ENCODE results near the gene GATAD1. TPM values are rescaled to one million over a fixed set of nuclear protein-coding genes. Genes with fewer than 3 reads are reported as not detected.
"Not testable (repeated sequence)": the region's sequence is repeated elsewhere in the genome, so short reads cannot be mapped to it uniquely, and the experiment has no call there.

The GATAD1 gene
- total RNA-seq, 2 donors from 2014 or later = 47.8 to 69.8 TPM

GRCh38 chr7:92475261-92475770, 28.0 kb downstream of the GATAD1 start:
- 87 to 90% methylated on average over 10 to 12 of the region's 12 CpGs for WGBS, 2 experiments (ENCODE audit: insufficient coverage in 1 of 2, insufficient read length in 1 of 2)
- not testable (repeated sequence) for H3K4me1 ChIP-seq (ENCODE audit: control insufficient read depth, insufficient read depth, low read length); H3K9me3 Mint-ChIP-seq; H3K27me3 Mint-ChIP-seq (ENCODE audit: insufficient read depth); H3K36me3 ChIP-seq (ENCODE audit: control insufficient read depth, insufficient read depth, low read length); H3K36me3 Mint-ChIP-seq (ENCODE audit: low read depth); H3K27ac Mint-ChIP-seq; H3K27ac ChIP-seq (ENCODE audit: low read depth, low read length); H3K9ac ChIP-seq (ENCODE audit: extremely low read depth, low read length, poor library complexity, severe bottlenecking); H3K4me3 ChIP-seq (ENCODE audit: low read length); DNase-seq; H3K27me3 ChIP-seq (ENCODE audit: control insufficient read depth, insufficient read depth, low read length, poor library complexity, severe bottlenecking); H3K9me3 ChIP-seq (ENCODE audit: control insufficient read depth, low read length); H3K4me3 Mint-ChIP-seq
- peaks cover 19% of the 10 kb centered on the region for H3K4me1 Mint-ChIP-seq

DNA sequence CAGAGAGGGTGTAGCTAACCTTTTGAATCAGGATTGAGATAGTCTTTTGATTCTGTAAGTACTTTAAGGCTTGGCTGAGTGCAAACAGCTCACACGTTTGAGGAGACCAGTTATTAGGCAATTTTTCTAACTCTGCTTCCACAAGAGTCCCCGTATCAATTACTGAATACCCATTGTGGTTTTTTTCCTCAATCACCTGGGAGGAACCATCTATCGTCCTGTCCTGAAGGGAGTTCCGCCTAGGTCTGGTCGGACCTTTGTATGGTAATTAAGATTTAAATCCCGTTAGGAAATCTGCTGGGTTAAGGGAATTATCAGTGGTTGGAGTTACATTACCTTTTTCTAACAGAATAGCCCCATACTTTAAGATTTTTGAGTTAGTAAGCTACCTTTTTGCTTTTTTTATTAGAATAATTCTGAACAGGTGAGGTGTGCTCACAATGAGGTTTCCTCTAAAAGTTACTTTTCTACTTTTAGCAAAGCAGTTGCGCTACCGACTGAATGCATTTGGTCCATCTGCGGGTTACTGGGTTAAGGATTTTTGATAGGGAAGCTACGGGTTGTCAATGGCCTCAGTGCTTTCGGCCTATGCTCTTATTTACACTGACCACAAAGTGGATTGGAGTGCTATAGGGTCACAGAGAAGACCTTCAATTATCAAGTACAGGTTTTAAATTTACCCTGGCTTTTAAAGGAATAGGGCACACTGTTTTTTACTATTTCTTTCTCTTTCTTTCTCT, 28.7 kb downstream of the GATAD1 start:
- not testable (repeated sequence) for DNase-seq

DNA sequence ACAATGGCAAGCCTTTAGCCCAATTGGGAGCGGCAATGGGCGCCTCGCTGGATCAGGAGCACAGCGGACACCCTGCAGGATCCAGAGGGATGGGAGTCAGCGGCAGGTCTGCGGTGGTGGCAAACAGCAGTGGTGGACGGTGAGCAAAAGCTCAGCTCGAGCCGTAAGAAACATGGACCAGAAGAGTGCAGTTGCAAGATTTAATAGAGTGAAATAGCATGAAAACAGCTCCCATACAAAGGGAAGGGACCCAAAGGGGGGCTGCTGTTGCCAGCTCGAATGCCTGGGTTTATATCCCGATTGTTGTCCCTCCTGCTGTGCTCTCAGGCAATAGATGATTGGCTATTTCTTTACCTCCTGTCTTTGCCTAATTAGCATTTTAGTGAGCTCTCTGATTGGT, 30.4 kb downstream of the GATAD1 start, which contains the start of gene ERVW-1:
Gene ERVW-1 (minus strand): TSS at position 266 of the 400 bp plus-strand sequence. CDS start 7,565 bp downstream, outside the sequence.
- not testable (repeated sequence) for H3K27me3 ChIP-seq (ENCODE audit: control insufficient read depth, insufficient read depth, low read length, poor library complexity, severe bottlenecking); H3K4me1 ChIP-seq (ENCODE audit: control insufficient read depth, insufficient read depth, low read length); H3K27me3 Mint-ChIP-seq (ENCODE audit: insufficient read depth); H3K9ac ChIP-seq (ENCODE audit: extremely low read depth, low read length, poor library complexity, severe bottlenecking); H3K27ac Mint-ChIP-seq; H3K27ac ChIP-seq (ENCODE audit: low read depth, low read length); H3K36me3 Mint-ChIP-seq (ENCODE audit: low read depth); H3K9me3 ChIP-seq (ENCODE audit: control insufficient read depth, low read length); H3K4me3 ChIP-seq (ENCODE audit: low read length); H3K9me3 Mint-ChIP-seq; H3K4me3 Mint-ChIP-seq; H3K36me3 ChIP-seq (ENCODE audit: control insufficient read depth, insufficient read depth, low read length); DNase-seq
- H3K4me1 Mint-ChIP-seq = peaks cover 19% of the 10 kb centered on the region
- WGBS, 2 experiments (ENCODE audit: insufficient coverage in 1 of 2, insufficient read length in 1 of 2) = 95 to 98% methylated on average over 7 to 11 of the region's 11 CpGs

More for the DNA sequence above, 28.7 kb downstream of the GATAD1 start:
- not testable (repeated sequence) for H3K36me3 ChIP-seq (ENCODE audit: control insufficient read depth, insufficient read depth, low read length); H3K27ac ChIP-seq (ENCODE audit: low read depth, low read length); H3K9ac ChIP-seq (ENCODE audit: extremely low read depth, low read length, poor library complexity, severe bottlenecking); H3K36me3 Mint-ChIP-seq (ENCODE audit: low read depth); H3K4me3 Mint-ChIP-seq; H3K9me3 ChIP-seq (ENCODE audit: control insufficient read depth, low read length); H3K27me3 Mint-ChIP-seq (ENCODE audit: insufficient read depth); H3K4me1 ChIP-seq (ENCODE audit: control insufficient read depth, insufficient read depth, low read length); H3K27me3 ChIP-seq (ENCODE audit: control insufficient read depth, insufficient read depth, low read length, poor library complexity, severe bottlenecking); H3K9me3 Mint-ChIP-seq
- Mint-ChIP-seq H3K4me1 (peaks cover 19% of the 10 kb centered on the region), H3K27ac (peak overlapping the region; percentile 64)
- peak overlapping the region; percentile 23 for H3K4me3 ChIP-seq (ENCODE audit: low read length)
- WGBS, 2 experiments (ENCODE audit: insufficient coverage in 1 of 2, insufficient read length in 1 of 2) = 82 to 85% methylated on average over 8 to 10 of the region's 11 CpGs

- H3K9me3 Mint-ChIP-seq = peaks cover 1% of the 10 kb centered on the region
- H3K36me3 Mint-ChIP-seq (ENCODE audit: low read depth) = no peaks in the 10 kb centered on the region
- H3K36me3 ChIP-seq (ENCODE audit: control insufficient read depth, insufficient read depth, low read length) = no peaks in the 10 kb centered on the region
- H3K4me1 Mint-ChIP-seq = peaks cover 19% of the 10 kb centered on the region
- H3K27me3 Mint-ChIP-seq (ENCODE audit: insufficient read depth) = no peaks in the 10 kb centered on the region
- H3K4me3 ChIP-seq (ENCODE audit: low read length) = no peak overlapping the region
- WGBS, 2 experiments (ENCODE audit: insufficient coverage in 1 of 2, insufficient read length in 1 of 2) = 91 to 97% methylated on average over 6 to 9 of the region's 9 CpGs
- no peak for DNase-seq
- no peak overlapping the region for H3K9ac ChIP-seq (ENCODE audit: extremely low read depth, low read length, poor library complexity, severe bottlenecking)
- TF ChIP-seq, protein P1, sequence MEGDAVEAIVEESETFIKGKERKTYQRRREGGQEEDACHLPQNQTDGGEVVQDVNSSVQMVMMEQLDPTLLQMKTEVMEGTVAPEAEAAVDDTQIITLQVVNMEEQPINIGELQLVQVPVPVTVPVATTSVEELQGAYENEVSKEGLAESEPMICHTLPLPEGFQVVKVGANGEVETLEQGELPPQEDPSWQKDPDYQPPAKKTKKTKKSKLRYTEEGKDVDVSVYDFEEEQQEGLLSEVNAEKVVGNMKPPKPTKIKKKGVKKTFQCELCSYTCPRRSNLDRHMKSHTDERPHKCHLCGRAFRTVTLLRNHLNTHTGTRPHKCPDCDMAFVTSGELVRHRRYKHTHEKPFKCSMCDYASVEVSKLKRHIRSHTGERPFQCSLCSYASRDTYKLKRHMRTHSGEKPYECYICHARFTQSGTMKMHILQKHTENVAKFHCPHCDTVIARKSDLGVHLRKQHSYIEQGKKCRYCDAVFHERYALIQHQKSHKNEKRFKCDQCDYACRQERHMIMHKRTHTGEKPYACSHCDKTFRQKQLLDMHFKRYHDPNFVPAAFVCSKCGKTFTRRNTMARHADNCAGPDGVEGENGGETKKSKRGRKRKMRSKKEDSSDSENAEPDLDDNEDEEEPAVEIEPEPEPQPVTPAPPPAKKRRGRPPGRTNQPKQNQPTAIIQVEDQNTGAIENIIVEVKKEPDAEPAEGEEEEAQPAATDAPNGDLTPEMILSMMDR (conservative IDR thresholded peaks at IDR 0.05) = no peak
- H3K4me3 Mint-ChIP-seq = no peak overlapping the region
- H3K9me3 ChIP-seq (ENCODE audit: control insufficient read depth, low read length) = peaks cover 6% of the 10 kb centered on the region
- H3K27me3 ChIP-seq (ENCODE audit: control insufficient read depth, insufficient read depth, low read length, poor library complexity, severe bottlenecking) = no peaks in the 10 kb centered on the region
- H3K27ac Mint-ChIP-seq = no peak overlapping the region
- H3K4me1 ChIP-seq (ENCODE audit: control insufficient read depth, insufficient read depth, low read length) = no peaks in the 10 kb centered on the region
- H3K27ac ChIP-seq (ENCODE audit: low read depth, low read length) = no peak overlapping the region
Measured at GRCh38 chr7:92478095-92478494, 30.8 kb downstream of the GATAD1 start.
